GDM1 (cell line): Measurements from ENCODE around the gene SLC6A9.
A peak's percentile ranks its signal among the peaks of the same experiment; 100 is the strongest.

Experiments used
- DNase-seq: peaks from one replicate; lab custom pipeline; 2025; lab: John Stamatoyannopoulos, UW

The SLC6A9 gene

DNA sequence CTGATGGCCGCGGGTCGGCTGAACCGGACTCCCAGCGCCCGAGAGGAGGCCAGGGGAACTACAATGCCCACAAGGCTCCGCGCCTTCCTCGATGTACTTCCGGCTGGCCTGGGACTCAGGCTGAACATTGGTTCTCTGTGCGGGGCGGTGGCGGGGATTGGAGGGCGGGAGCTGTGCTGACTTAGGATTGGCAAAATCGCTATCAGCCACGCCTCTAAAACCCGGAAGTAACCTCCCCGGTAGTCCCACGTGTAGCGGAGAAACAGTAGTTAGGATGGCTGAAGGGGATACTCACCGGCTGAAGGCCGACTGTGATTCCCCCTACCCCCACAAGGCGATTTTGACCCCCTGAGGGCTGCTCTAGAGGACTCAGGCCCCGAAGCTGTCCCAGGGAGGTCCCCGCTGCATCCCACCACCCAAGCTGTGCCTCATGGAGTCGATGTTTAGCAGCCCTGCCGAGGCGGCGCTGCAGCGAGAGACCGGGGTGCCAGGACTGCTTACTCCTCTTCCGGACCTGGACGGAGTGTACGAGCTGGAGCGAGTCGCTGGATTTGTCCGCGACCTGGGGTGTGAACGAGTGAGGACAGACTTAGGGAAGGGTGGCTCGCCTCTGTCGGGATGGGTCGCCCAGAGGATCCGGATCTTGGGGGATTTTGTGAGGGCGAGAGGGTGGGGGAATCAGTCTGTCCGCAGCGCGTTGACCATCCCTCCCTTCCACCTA is 61.4 kb downstream of the SLC6A9 start, which contains the start of gene DPH2:
TSS of gene DPH2 (plus strand) at position 265 of the 721 bp plus-strand sequence. CDS start at position 431, 166 bp downstream.
- peak; percentile 92 for DNase-seq

DNA sequence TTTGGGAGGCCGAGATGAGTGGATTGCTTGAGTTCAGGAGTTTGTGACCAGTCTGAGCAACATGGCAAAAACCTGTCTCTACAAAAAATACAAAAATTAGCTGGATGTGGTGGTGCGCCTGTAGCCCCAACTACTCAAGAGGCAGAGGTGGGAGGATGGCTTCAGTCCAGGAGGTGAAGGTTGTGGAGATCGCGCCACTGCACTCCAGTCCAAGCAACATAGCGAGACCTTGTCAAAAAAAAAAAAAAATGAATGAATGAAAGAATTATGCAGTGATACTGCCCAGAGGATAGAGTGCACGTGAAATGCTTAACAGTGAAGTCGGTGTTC is 61.9 kb downstream of the SLC6A9 start:
- no peak for DNase-seq

- no peak for DNase-seq
Measured at GRCh38 chr1:43968348-43968948, 62.8 kb downstream of the SLC6A9 start.

GRCh38 chr1:43965316-43965715 is 65.9 kb downstream of the SLC6A9 start:
- no peak for DNase-seq

GRCh38 chr1:43963890-43964289 is 67.4 kb downstream of the SLC6A9 start:
- no peak for DNase-seq

DNA sequence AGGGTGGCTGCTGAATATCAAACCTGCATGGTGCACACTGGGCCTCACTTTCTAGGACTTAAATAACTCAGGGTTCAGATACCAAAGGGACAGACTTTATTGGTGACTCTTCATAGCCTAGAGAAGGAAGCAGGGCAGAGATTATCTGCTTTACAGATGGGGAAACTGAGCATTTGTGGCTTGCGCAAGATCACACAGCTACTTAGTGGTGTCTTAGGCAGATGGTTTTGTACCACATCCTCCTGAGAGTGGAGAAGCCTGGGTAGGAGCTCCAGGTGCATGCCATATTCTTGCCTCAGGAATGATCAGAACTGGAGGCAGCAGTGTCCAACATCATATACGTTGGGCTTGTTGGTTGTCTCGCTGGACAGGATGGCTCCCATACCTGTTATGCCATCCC is 68.3 kb downstream of the SLC6A9 start:
- no peak for DNase-seq

DNA sequence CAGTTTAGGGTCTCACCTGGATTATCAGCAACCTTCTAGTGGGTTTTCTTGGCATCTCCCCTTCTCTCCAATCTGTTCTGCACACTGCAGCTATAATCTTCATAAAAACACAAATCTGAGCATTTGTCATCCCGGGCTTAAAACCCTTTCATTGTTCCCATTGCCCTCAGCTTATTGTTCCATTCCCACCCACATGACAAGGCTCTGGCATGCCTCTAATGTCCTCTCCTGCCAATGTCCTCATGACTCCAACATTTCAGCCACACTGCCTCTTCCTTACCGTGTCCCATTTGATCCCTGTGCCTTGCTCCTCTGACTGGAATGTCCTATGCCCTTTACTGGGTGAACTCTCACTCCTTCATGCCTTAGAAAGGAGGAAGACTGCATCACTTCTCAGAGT is 68.9 kb downstream of the SLC6A9 start:
- DNase-seq = no peak

- DNase-seq = no peak
Measured at GRCh38 chr1:43961692-43962091, 69.6 kb downstream of the SLC6A9 start.

DNA sequence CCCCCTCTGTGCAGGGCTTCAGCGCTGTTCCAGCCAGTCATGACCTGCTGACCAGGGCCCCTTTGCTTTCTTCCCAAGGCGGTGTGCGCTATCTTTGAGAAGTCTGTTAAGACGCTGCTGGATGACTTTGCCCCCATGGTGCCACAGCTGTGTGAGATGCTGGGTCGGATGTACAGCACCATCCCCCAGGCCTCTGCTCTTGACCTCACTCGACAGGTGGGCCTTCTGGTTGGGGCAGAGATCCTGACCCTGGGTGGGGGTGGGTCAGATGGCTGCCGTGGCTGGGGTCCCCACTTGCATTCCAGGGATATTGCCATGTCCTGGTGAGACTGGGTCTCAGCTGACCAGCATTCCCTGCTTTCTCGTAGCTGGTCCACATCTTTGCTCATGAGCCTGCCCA is 70.5 kb downstream of the SLC6A9 start:
- no peak for DNase-seq

GRCh38 chr1:43958351-43959255 is 72.7 kb downstream of the SLC6A9 start:
- DNase-seq = no peak

DNA sequence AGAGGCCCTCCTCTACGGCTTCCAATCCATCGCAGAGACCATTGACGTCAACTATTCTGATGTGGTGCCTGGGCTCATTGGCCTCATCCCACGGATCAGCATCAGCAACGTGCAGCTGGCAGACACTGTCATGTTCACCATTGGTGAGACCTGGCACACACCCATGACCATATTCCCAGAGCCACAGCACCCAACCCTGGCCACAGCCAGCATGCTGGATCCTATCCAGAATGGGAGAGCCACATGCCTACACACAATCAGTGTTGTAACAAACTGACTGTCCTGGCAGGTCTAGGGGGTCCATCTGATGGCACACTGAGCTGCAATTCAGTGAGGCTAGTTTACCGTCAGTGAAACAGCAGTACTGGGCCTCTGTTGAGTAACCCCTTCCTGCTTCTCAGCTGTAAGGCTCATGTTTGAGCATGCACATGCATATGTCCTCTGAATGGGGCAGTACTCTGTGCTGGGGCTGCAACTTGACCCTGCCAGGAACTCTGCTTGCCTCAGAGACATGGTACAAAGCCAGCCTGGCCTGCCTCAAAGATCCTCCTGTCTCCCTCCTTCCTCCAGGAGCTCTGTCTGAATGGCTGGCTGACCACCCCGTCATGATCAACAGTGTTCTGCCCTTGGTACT is 73.7 kb downstream of the SLC6A9 start:
- DNase-seq = no peak

DNA sequence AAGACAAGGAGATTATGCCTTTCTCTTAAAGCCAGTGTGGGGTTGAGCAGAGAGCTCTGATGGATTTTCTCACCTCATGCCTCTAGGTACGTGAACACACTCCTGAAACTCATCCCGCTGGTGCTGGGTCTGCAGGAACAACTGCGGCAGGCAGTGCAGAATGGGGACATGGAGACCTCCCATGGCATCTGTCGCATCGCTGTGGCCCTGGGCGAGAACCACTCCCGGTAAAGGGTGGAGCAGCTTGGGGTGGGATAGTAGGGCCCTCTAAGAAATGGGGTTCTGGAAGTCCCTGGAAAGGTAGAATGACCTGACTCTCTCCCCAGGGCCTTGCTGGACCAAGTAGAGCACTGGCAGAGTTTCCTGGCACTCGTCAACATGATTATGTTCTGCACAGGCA is 75.0 kb downstream of the SLC6A9 start:
- no peak for DNase-seq

DNA sequence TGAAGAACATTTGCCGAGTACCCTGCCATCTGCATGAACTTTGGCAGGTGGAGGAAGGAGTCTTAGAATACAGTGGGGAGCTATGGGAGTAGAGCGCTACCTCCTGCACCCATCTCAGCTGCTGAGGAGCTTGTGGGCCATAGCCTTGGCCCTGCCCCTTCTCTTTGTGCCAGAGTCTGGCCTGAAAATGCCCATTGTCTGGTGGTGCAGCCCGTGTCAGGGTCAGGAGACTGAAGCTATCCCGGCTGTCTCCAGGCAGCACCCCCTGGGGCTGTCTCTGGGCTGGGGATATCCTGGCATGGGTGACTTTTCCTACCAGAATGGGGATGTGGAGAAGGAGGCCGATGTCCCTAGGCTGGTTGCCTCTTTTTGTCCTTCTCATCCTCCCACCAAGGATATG is 77.2 kb downstream of the SLC6A9 start:
- DNase-seq = no peak

GRCh38 chr1:43953361-43953760 is 77.9 kb downstream of the SLC6A9 start:
- DNase-seq = no peak

DNA sequence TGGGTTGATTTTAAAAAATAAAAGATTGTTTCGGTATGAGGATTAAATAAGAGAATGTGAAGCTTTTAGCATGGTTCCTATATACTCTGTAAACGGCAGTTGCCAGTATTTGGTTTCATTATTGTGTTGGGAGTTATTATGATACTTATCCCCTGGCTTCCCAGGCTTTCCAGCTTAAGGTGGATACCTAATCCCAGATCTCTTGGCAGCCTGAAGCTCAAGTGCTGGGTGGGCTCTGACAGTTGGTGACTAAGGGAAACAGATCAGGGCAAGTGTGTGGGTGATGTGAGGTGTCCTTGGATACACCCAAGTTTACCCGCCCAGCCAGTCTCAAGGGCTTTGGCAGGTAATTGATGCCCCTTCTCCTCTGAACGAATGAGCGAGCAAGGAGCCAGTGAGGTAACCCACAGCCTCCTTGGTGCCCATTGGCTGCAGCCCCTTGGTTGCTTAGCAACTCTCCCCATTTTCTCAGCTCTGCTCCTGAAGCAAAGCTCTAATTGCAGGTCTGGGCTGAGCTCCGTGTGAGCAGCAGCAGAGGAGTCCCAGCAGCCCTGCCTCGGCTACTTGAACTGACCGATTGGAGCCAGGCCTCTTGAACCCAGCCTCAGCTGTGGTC is 78.4 kb downstream of the SLC6A9 start:
- DNase-seq = no peak

DNA sequence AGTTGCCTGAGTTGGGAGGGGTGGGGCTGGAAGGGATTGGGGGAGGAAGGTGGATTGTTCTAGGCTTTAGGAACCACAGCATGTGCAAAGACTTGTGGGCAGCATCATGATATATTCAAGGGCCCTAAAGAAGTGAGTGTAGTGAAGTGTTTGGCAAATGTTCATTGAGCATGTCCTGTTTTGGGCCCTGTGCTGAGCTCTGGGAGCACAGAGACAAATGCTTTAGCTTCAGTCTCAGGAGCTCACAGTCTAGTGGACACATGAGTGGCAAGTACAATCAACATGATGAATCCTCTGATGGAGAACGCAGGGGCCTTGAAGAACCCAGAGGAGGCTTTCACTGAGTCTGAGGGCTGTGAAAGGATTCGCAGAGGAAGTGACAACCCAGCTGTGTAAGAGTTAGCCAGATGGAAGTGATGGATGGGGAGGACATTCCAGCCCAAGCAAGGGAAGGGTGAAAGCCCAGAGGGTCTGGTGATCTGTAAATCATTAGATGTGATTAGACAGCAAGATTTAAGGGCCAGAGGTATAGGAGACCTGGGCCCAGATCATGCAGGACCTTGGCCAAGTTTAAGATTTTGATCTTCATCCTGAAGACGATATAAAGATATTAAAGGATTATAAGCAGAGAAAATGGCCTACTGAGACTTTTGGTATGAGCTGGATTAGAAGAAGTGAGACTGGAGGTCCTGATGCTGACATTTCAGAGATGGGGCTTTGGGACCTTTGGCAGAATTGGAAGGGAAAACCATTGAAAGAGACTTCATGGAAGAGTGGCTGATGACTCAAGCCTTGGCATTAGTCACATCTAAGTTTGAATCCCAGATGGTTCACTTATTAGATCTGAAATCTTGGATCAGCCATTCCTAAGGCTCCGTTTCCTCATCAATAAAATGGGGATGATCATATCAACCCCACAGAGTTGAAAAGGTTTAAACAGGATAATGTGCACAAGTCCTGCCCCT is 80.0 kb downstream of the SLC6A9 start:
- DNase-seq = no peak

GRCh38 chr1:43949678-43950077 is 81.6 kb downstream of the SLC6A9 start:
- no peak for DNase-seq

DNA sequence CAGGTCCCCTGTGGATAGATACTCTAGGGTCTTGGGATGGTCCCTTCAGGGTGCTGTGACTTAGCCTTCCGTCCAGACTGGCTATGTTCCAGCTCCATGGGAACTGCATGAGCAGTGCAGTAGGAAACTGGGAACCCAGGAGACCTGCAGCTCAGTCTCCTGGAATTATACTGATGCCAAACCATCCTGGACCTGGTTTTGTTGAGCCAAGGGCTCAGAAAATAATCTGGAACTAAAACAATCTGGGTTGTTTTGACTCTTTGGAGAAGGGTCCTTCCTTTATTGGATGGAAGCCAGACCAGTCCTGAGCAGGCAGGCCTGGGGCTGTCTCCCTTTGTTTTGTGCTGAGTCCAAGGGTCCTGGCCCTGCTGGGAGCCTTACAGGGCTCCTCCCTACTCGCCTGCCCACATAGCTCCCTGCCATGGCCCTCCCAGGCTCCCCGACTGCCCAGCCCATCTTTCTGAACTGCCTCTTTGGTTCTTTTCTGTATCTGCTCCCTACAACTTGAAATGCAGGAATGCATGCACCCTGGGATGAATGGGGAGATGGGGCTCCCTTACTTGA is 83.3 kb downstream of the SLC6A9 start:
- no peak for DNase-seq

GRCh38 chr1:43947061-43947873 is 84.0 kb downstream of the SLC6A9 start:
- DNase-seq = no peak
